HL-60 (cell line): ENCODE data around the gene TJP1.
"Not testable (repeated sequence)": the region's sequence is repeated elsewhere in the genome, so short reads cannot be mapped to it uniquely, and the experiment has no call there.

Experiments used
- DNase-seq, 2 experiments: peaks; one replicate each; pipeline ENCODE4 v3.0.0-alpha.2; 2010 to 2020; ENCODE audit warnings: low read depth in 1 of 2, low spot score in 1 of 2
- H3K27ac ChIP-seq: fragments of 250-450 bp; sonication (Bioruptor Pico); replicated peaks from 2 replicates; pipeline ENCODE4 v1.5.1; 2020; ENCODE audit warnings: mild to moderate bottlenecking, moderate library complexity
- H3K27me3 ChIP-seq: fragments of 250-450 bp; sonication (Bioruptor Pico); 2 replicates; pipeline ENCODE4 v1.5.1; 2021; ENCODE audit warnings: mild to moderate bottlenecking, moderate library complexity; ENCODE audit not compliant: insufficient read depth, poor library complexity, severe bottlenecking
- H3K4me3 ChIP-seq: replicated peaks from 2 replicates; pipeline ENCODE4 v1.5.1; 2011; ENCODE audit warnings: mild to moderate bottlenecking, control low read depth, low read length; ENCODE audit not compliant: insufficient read depth
- GABPA ChIP-seq: IDR thresholded peaks from 2 replicates; pipeline ENCODE4 v1.6.1; 2012; ENCODE audit warnings: low read depth
- POLR2AphosphoS5 ChIP-seq: IDR thresholded peaks from 2 replicates; pipeline ENCODE4 v1.6.1; 2012; ENCODE audit warnings: low read depth
- SPI1 ChIP-seq: IDR thresholded peaks from 2 replicates; pipeline ENCODE4 v1.6.1; 2012; ENCODE audit warnings: low read depth, mild to moderate bottlenecking, borderline replicate concordance
- TF ChIP-seq, protein P1 (sequence below): IDR thresholded peaks from 2 replicates; pipeline ENCODE4 v1.6.1; 2012; ENCODE audit warnings: low read depth; ENCODE audit not compliant: insufficient replicate concordance
- TF ChIP-seq, protein P2 (sequence below): IDR thresholded peaks from one replicate; pipeline ENCODE4 v1.5.1; 2011; ENCODE audit warnings: low read length, control low read depth, inconsistent platforms; ENCODE audit not compliant: insufficient read depth

TJP1 gene

GRCh38 chr15:29821416-29822099, 710 bp downstream of the TJP1 start:
- peaks cover 42% of the 10 kb centered on the region for H3K27me3 ChIP-seq
- H3K27ac ChIP-seq = no peak overlapping the region
- DNase-seq = no peak
- no peak for TF ChIP-seq GABPA
- no peak overlapping the region for H3K4me3 ChIP-seq

DNA sequence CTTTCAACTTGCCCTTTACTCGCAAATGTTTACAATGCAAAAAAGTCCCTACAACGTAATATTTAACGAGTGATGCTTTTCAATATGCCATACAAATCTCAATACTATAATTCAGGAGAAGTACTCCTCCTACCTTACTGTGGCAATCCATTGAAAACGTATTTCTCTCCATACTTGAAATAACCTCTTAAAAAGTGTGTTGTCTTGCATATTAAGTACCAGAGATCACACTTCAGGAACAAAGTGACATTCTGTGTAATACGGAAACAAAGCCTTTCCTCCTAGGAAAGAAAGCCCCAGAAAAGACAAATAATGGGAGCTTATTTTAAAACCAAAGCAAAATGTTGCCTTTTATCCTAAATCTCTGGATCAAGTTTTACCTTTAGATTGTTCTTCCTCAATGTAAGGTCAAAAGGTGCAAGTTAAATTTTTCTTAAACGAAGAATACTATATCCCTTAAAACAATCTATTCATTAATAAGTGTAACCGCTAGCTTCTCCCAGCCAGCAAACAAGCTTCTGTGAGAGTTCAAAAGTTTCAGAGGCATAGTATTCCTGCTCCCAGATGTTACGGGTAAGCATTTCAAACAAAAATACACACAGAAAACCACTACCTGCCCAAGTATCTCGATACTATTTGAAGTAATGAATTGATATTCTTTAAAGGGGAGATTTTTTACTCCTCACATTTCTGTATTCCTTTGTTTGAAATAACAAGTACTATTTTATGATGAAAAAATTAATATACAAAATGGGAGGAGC, 1.7 kb downstream of the TJP1 start:
- no peak overlapping the region for H3K27ac ChIP-seq
- no peak for DNase-seq
- no peak overlapping the region for H3K4me3 ChIP-seq
- peaks cover 35% of the 10 kb centered on the region for H3K27me3 ChIP-seq
- TF ChIP-seq, protein P1, sequence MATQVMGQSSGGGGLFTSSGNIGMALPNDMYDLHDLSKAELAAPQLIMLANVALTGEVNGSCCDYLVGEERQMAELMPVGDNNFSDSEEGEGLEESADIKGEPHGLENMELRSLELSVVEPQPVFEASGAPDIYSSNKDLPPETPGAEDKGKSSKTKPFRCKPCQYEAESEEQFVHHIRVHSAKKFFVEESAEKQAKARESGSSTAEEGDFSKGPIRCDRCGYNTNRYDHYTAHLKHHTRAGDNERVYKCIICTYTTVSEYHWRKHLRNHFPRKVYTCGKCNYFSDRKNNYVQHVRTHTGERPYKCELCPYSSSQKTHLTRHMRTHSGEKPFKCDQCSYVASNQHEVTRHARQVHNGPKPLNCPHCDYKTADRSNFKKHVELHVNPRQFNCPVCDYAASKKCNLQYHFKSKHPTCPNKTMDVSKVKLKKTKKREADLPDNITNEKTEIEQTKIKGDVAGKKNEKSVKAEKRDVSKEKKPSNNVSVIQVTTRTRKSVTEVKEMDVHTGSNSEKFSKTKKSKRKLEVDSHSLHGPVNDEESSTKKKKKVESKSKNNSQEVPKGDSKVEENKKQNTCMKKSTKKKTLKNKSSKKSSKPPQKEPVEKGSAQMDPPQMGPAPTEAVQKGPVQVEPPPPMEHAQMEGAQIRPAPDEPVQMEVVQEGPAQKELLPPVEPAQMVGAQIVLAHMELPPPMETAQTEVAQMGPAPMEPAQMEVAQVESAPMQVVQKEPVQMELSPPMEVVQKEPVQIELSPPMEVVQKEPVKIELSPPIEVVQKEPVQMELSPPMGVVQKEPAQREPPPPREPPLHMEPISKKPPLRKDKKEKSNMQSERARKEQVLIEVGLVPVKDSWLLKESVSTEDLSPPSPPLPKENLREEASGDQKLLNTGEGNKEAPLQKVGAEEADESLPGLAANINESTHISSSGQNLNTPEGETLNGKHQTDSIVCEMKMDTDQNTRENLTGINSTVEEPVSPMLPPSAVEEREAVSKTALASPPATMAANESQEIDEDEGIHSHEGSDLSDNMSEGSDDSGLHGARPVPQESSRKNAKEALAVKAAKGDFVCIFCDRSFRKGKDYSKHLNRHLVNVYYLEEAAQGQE = no peak
- TF ChIP-seq POLR2AphosphoS5 (no peak), SPI1 (no peak), GABPA (no peak)
- TF ChIP-seq, protein P2, sequence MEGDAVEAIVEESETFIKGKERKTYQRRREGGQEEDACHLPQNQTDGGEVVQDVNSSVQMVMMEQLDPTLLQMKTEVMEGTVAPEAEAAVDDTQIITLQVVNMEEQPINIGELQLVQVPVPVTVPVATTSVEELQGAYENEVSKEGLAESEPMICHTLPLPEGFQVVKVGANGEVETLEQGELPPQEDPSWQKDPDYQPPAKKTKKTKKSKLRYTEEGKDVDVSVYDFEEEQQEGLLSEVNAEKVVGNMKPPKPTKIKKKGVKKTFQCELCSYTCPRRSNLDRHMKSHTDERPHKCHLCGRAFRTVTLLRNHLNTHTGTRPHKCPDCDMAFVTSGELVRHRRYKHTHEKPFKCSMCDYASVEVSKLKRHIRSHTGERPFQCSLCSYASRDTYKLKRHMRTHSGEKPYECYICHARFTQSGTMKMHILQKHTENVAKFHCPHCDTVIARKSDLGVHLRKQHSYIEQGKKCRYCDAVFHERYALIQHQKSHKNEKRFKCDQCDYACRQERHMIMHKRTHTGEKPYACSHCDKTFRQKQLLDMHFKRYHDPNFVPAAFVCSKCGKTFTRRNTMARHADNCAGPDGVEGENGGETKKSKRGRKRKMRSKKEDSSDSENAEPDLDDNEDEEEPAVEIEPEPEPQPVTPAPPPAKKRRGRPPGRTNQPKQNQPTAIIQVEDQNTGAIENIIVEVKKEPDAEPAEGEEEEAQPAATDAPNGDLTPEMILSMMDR = no peak

DNA sequence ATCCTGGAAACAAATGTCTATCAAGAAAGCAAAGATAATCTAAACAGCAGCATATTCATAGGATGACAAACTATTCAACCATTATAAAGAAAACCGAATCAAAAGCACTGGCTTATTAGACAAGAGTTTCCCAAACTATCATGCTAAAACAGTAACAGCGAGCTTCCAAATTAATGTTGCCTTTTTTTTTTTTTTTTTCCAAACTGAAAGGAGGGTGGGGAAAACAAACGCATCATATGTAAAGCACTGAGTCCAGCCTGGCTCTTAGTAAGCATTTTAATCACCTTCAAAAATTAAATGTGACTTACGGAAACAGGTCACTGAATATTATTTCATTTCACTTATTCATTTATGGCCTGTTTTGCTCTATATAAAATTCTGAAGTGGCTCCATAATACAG, 2.3 kb downstream of the TJP1 start:
- peaks cover 36% of the 10 kb centered on the region for H3K27me3 ChIP-seq
- DNase-seq = no peak
- H3K27ac ChIP-seq = no peak overlapping the region
- TF ChIP-seq, protein P2 = no peak
- TF ChIP-seq POLR2AphosphoS5 = no peak
- TF ChIP-seq SPI1 = no peak
- TF ChIP-seq GABPA = no peak
- TF ChIP-seq, protein P1 = no peak
- H3K4me3 ChIP-seq = no peak overlapping the region

- H3K27ac ChIP-seq = no peak overlapping the region
- H3K27me3 ChIP-seq = peaks cover 43% of the 10 kb centered on the region
- TF ChIP-seq SPI1 (no peak), GABPA (no peak), POLR2AphosphoS5 (no peak)
- TF ChIP-seq, protein P2 = no peak
- TF ChIP-seq, protein P1 = no peak
- H3K4me3 ChIP-seq = no peak overlapping the region
- DNase-seq = no peak
Observed at GRCh38 chr15:29818141-29818540, 4.1 kb downstream of the TJP1 start.

GRCh38 chr15:29817455-29817854, 4.8 kb downstream of the TJP1 start:
- H3K27me3 ChIP-seq = peaks cover 38% of the 10 kb centered on the region
- not testable (repeated sequence) for H3K4me3 ChIP-seq, H3K27ac ChIP-seq, DNase-seq
